ENCODE results near the gene TBCC.

DNA sequence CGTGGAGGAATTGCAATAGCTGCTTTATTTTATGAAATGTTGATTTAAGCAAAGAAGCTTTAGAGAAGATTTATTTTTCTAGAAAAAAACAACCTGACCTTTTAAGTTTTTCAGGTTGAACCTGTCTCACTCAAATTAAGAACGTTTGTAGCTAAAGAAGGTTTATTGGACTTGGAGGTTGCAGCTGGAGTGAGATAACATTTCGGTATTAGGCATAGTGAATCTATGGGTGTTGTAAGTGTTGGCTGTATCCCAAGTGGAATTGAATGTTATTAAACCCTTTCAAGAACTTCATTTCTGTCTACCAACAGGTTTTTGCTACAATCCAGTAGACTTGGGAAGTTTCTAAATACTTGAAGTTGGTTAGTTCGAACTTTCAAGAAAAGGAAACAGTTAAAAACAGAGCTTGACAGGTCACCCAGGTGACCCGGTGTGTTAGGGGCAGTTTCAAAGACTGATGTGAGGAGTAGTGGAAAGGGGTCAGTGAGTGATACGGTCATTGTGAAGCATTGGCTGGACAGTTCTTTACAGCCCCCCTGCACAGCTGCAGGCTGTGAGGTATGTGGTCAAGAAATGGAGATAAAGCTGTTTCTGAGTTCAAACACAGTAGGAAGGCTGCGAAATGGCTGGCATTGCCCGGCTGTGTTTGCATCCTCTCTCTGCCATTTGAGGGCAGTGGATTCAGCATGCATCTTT is 2.4 kb upstream of the TBCC start:
- no peak for TF ChIP-seq POLR2A (IDR thresholded peaks at IDR 0.05)
- TF ChIP-seq, protein P1, sequence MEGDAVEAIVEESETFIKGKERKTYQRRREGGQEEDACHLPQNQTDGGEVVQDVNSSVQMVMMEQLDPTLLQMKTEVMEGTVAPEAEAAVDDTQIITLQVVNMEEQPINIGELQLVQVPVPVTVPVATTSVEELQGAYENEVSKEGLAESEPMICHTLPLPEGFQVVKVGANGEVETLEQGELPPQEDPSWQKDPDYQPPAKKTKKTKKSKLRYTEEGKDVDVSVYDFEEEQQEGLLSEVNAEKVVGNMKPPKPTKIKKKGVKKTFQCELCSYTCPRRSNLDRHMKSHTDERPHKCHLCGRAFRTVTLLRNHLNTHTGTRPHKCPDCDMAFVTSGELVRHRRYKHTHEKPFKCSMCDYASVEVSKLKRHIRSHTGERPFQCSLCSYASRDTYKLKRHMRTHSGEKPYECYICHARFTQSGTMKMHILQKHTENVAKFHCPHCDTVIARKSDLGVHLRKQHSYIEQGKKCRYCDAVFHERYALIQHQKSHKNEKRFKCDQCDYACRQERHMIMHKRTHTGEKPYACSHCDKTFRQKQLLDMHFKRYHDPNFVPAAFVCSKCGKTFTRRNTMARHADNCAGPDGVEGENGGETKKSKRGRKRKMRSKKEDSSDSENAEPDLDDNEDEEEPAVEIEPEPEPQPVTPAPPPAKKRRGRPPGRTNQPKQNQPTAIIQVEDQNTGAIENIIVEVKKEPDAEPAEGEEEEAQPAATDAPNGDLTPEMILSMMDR (IDR thresholded peaks at IDR 0.05), result no peak
